ENCODE measurements around the gene MKS1.

- TF ChIP-seq POLR2A (IDR thresholded peaks at IDR 0.05; ENCODE audit: low read depth, low read length) (no peak), HDAC6 (IDR thresholded peaks at IDR 0.05; ENCODE audit: unreplicated experiment) (no peak), IKZF1 (conservative IDR thresholded peaks at IDR 0.05) (no peak), HDAC2 (IDR thresholded peaks at IDR 0.05) (no peak), NFYB (IDR thresholded peaks at IDR 0.05; ENCODE audit: insufficient read depth, low read depth, low read length) (no peak), POLR2AphosphoS5 (IDR thresholded peaks at IDR 0.05; ENCODE audit: low read length) (no peak), NBN (IDR thresholded peaks at IDR 0.05) (no peak), MYC (IDR thresholded peaks at IDR 0.05; ENCODE audit: insufficient read depth, insufficient read length, insufficient replicate concordance, low read length, severe bottlenecking) (no peak), CTCF (IDR thresholded peaks at IDR 0.05 in 2 of 3, conservative IDR thresholded peaks at IDR 0.05 in 1 of 3; ENCODE audit: control insufficient read depth in 2 of 3, extremely low read depth in 1 of 3, insufficient read depth in 1 of 3, low read depth in 3 of 3, low read length in 3 of 3) (no peak), CBFB (IDR thresholded peaks at IDR 0.05; ENCODE audit: low read depth) (no peak)
Measured at GRCh38 chr17:58246781-58247180, 27.7 kb upstream of the MKS1 start.

All from GM12878 (cell line).